ENCODE results near the gene LRRN4CL.

The LRRN4CL gene

GRCh38 chr11:62644220-62644619, 45.1 kb downstream of the LRRN4CL start:
- TF ChIP-seq CTCF (IDR thresholded peaks at IDR 0.05; ENCODE audit: low read depth, low read length) = no peak
- DNase-seq (ENCODE audit: extremely low read depth, low read depth) = no peak

All from AG09319 (cell line).